ENCODE results near the gene RAC3. TPM values are rescaled to one million over a fixed set of nuclear protein-coding genes. Genes with fewer than 3 reads are reported as not detected.

RAC3 gene
- total RNA-seq, 1 experiment from 2014 or later: 120 TPM

DNA sequence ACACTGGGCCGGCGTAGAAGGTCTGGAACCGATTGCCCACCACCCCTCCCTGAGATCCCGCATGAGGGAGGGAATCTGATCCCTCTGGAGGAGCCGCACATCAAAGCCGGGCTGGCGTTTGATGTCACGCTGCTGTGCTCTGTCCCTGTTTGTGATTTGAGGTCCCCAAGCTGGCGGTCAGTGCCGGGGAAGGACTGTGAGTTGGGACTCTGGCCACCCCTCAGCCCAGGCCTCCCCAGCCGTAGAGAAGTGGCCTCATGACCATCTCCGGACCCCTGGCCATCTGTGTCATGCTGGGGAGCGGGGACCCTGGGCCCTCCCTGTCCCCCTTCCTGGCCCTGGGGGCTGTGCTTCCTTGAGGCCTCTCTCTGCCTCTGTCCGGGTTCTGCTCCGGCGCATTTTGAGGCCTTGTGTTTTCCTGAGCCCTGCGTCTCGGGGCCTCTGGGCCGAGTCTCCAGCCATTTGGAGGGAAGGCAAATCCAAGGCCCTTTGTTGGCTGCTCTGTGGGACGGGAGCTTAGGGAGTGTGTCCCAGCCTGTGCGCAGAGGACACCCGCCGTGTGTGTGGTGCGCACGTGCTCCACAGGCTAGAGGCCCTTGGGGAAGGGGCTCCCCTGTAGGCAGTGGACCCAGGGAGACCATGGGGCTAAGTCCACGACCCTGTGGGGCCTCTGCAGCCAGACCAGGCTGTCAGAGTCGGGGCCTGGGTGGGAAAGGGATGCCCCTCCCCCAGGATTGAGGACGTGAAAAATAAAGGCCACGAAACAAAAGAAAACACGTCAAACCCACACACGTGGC, 39.0 kb upstream of the RAC3 start:
- no peaks in the 10 kb centered on the region for H3K27me3 ChIP-seq (ENCODE audit: insufficient read depth, low read length)
- DNase-seq (ENCODE audit: low read depth, low spot score) (no peak), ATAC-seq (no peak)
- no peak overlapping the region for H2AFZ ChIP-seq (ENCODE audit: low read depth, low read length, poor library complexity, severe bottlenecking)
- H4K20me1 ChIP-seq (ENCODE audit: insufficient read depth): no peaks in the 10 kb centered on the region
- POLR2A ChIA-PET: no interaction called here
- H3K9me3 ChIP-seq (ENCODE audit: control insufficient read depth in 1 of 2, insufficient read depth in 1 of 2, low read depth in 1 of 2, low read length in 2 of 2): no peaks in the 10 kb centered on the region
- H3K27ac ChIP-seq (ENCODE audit: low read depth, low read length): no peak overlapping the region; the same call in 1 of the 2 replicates
- TF ChIP-seq, protein P1, sequence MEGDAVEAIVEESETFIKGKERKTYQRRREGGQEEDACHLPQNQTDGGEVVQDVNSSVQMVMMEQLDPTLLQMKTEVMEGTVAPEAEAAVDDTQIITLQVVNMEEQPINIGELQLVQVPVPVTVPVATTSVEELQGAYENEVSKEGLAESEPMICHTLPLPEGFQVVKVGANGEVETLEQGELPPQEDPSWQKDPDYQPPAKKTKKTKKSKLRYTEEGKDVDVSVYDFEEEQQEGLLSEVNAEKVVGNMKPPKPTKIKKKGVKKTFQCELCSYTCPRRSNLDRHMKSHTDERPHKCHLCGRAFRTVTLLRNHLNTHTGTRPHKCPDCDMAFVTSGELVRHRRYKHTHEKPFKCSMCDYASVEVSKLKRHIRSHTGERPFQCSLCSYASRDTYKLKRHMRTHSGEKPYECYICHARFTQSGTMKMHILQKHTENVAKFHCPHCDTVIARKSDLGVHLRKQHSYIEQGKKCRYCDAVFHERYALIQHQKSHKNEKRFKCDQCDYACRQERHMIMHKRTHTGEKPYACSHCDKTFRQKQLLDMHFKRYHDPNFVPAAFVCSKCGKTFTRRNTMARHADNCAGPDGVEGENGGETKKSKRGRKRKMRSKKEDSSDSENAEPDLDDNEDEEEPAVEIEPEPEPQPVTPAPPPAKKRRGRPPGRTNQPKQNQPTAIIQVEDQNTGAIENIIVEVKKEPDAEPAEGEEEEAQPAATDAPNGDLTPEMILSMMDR (IDR thresholded peaks at IDR 0.05 in 2 of 3, conservative IDR thresholded peaks at IDR 0.05 in 1 of 3; ENCODE audit: borderline replicate concordance in 1 of 3, insufficient read depth in 1 of 3, low read depth in 2 of 3, low read length in 2 of 3): no peak
- H3K36me3 ChIP-seq (ENCODE audit: control insufficient read depth in 1 of 2, insufficient read depth in 2 of 2, low read length in 2 of 2): no peaks in the 10 kb centered on the region; a peak in 1 of 4 replicates
- RAD21 ChIA-PET (ENCODE audit: low non-redundant PET in 1 of 2, low total read pairs in 2 of 2, uncharacterized antibody in 2 of 2, unreplicated experiment in 2 of 2): no interaction called here
- no peak overlapping the region for H3K9ac ChIP-seq (ENCODE audit: low read length)
- intact Hi-C loops (cut with micrococcal nuclease): no loop called here
- H3K79me2 ChIP-seq (ENCODE audit: insufficient read depth, low read length): no peaks in the 10 kb centered on the region
- no peaks in the 10 kb centered on the region for H3K9me2 ChIP-seq (ENCODE audit: insufficient read depth)
- H3K4me1 ChIP-seq (ENCODE audit: control insufficient read depth in 1 of 2, insufficient read depth in 2 of 2, low read length in 2 of 2): peaks cover 10 to 11% of the 10 kb centered on the region in 2 experiments; a peak in 3 of 4 replicates
- CTCF ChIA-PET: no interaction called here
- BruUV-seq (replicated peaks): no TSS peak
- no peak overlapping the region for H3K4me3 ChIP-seq (replicated peaks in 1 of 2; ENCODE audit: low read depth in 1 of 2, low read length in 2 of 2)
- no peak overlapping the region for H3K4me2 ChIP-seq (ENCODE audit: low read length)

DNA sequence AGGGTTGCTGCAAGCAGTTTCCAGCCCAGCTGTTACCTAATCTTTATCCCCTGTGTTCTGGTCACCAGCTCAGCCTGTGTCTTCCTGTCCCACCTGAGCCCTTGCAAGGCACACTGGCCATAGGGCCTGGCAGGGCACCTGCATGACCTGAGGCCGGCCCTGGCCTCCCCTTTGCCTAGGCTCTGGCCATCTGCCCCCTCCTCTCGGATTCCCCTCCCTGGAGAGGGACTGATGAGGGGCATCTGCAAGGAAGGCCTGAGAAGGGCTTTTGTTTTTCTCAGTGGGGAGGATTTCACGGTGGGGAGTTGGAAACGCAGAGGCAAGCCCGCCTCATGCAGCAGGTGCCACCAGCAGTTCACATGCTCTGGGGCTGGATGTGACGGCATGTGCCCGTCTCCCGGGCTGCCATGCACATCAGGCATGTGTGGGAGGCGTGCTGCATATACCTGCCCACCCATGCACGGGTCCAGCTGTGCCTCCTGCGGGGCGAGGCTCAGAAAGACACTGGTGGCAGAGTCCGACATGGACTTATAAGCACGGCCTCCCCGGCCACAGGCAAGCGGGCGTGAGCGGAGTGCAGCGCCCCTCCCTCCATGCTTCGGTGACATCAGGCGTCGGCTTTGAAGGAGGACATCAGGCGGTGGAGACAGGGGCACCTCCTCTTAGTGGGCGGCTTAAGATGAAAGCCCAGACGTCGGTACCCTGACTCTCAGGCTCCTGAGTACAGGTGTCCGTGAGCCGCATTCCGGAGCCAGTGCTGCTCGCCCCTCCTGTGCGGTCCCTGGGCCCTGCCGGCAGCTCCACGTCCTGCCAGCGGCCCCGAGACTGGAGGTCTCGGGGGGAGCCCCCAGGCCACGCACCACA, 37.5 kb upstream of the RAC3 start:
- Histone ChIP-seq H3K36me3 (ENCODE audit: control insufficient read depth in 1 of 2, insufficient read depth in 2 of 2, low read length in 2 of 2) (no peaks in the 10 kb centered on the region; a peak in 1 of 4 replicates), H3K9ac (ENCODE audit: low read length) (no peak overlapping the region), H3K9me2 (ENCODE audit: insufficient read depth) (no peaks in the 10 kb centered on the region), H3K4me3 (replicated peaks in 1 of 2; ENCODE audit: low read depth in 1 of 2, low read length in 2 of 2) (no peak overlapping the region), H3K9me3 (ENCODE audit: control insufficient read depth in 1 of 2, insufficient read depth in 1 of 2, low read depth in 1 of 2, low read length in 2 of 2) (no peaks in the 10 kb centered on the region), H3K4me2 (ENCODE audit: low read length) (no peak overlapping the region), H3K4me1 (ENCODE audit: control insufficient read depth in 1 of 2, insufficient read depth in 2 of 2, low read length in 2 of 2) (peaks cover 10 to 11% of the 10 kb centered on the region in 2 experiments; a peak in 3 of 4 replicates), H3K27me3 (ENCODE audit: insufficient read depth, low read length) (no peaks in the 10 kb centered on the region), H4K20me1 (ENCODE audit: insufficient read depth) (no peaks in the 10 kb centered on the region), H3K27ac (ENCODE audit: low read depth, low read length) (no peak overlapping the region), H3K79me2 (ENCODE audit: insufficient read depth, low read length) (no peaks in the 10 kb centered on the region), H2AFZ (ENCODE audit: low read depth, low read length, poor library complexity, severe bottlenecking) (no peak overlapping the region)
- ATAC-seq (no peak), DNase-seq (ENCODE audit: low read depth, low spot score) (no peak)
- ChIA-PET CTCF (no interaction called here), RAD21 (ENCODE audit: low non-redundant PET in 1 of 2, low total read pairs in 2 of 2, uncharacterized antibody in 2 of 2, unreplicated experiment in 2 of 2) (no interaction called here), POLR2A (no interaction called here)
- TF ChIP-seq EGR1 (IDR thresholded peaks at IDR 0.05; ENCODE audit: low read depth) (no peak), SIN3A (IDR thresholded peaks at IDR 0.05; ENCODE audit: low read depth) (no peak), ATF3 (IDR thresholded peaks at IDR 0.05) (no peak), YY1 (IDR thresholded peaks at IDR 0.05; ENCODE audit: extremely low read depth, insufficient replicate concordance, low read depth, low read length) (no peak), TCF7L2 (IDR thresholded peaks at IDR 0.05; ENCODE audit: borderline replicate concordance, extremely low read depth, insufficient read depth, insufficient read length) (no peak), RAD21 (IDR thresholded peaks at IDR 0.05; ENCODE audit: low read depth) (no peak), CBX3 (IDR thresholded peaks at IDR 0.05; ENCODE audit: low read depth) (no peak), SRF (IDR thresholded peaks at IDR 0.05; ENCODE audit: low read depth) (no peak), JUND (IDR thresholded peaks at IDR 0.05) (no peak), SP1 (IDR thresholded peaks at IDR 0.05; ENCODE audit: low read depth) (no peak), FOSL1 (IDR thresholded peaks at IDR 0.05; ENCODE audit: low read depth) (no peak), EZH2phosphoT487 (IDR thresholded peaks at IDR 0.05; ENCODE audit: borderline replicate concordance) (no peak), ZFX (IDR thresholded peaks at IDR 0.05) (no peak)
- TF ChIP-seq, protein P2, sequence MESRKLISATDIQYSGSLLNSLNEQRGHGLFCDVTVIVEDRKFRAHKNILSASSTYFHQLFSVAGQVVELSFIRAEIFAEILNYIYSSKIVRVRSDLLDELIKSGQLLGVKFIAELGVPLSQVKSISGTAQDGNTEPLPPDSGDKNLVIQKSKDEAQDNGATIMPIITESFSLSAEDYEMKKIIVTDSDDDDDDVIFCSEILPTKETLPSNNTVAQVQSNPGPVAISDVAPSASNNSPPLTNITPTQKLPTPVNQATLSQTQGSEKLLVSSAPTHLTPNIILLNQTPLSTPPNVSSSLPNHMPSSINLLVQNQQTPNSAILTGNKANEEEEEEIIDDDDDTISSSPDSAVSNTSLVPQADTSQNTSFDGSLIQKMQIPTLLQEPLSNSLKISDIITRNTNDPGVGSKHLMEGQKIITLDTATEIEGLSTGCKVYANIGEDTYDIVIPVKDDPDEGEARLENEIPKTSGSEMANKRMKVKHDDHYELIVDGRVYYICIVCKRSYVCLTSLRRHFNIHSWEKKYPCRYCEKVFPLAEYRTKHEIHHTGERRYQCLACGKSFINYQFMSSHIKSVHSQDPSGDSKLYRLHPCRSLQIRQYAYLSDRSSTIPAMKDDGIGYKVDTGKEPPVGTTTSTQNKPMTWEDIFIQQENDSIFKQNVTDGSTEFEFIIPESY (IDR thresholded peaks at IDR 0.05; ENCODE audit: extremely low read depth, insufficient replicate concordance, low read length): no peak
- no TSS peak for BruUV-seq (replicated peaks)
- intact Hi-C loops (cut with micrococcal nuclease): no loop called here
